IMR-90 (cell line): ENCODE results near the gene TSR1. TPM values are rescaled to one million over a fixed set of nuclear protein-coding genes. Genes with fewer than 3 reads are reported as not detected.

Experiments
- ATAC-seq: fragments of 200-7000 bp; cut with Tn5 transposase; 2 replicates; pipeline ENCODE4 v1.9.1; 2020; ENCODE audit warnings: low read depth, mild to moderate bottlenecking, moderate library complexity
- BruUV-seq: library from RNA; stranded (reverse); fragments of 400-500 nt; replicated peaks from 2 replicates; lab custom pipeline; 2021; lab: Mats Ljungman, UMichigan
- CTCF ChIA-PET: fragments of 300-600 bp; formaldehyde crosslinking; extraction: SDS; loops from one replicate; lab custom pipeline; 2021; ENCODE audit warnings: antibody characterized with exemption; lab: Yijun Ruan, JAX
- POLR2A ChIA-PET: fragments of 300-600 bp; sonication (Branson Sonifier 250); formaldehyde crosslinking; loops from one replicate; lab custom pipeline; 2022; ENCODE audit warnings: antibody characterized with exemption; ENCODE audit not compliant: unreplicated experiment; lab: Charles Lee
- DNase-seq: peaks from one replicate; pipeline ENCODE4 v3.0.0; 2013
- H2AFZ ChIP-seq: replicated peaks from 2 replicates; pipeline ENCODE3; 2013; ENCODE audit warnings: low read length, mild to moderate bottlenecking; ENCODE audit not compliant: poor library complexity
- H2AK5ac ChIP-seq: 2 replicates; pipeline ENCODE4 v1.6.1; 2013; ENCODE audit warnings: low read depth, low read length, inconsistent platforms
- H2AK9ac ChIP-seq: replicated peaks from 2 replicates; pipeline ENCODE3; 2013; ENCODE audit warnings: mild to moderate bottlenecking, low read depth, low read length, moderate library complexity; ENCODE audit not compliant: poor library complexity
- H2BK120ac ChIP-seq: 2 replicates; pipeline ENCODE4 v1.6.1; 2013; ENCODE audit warnings: low read depth, low read length, inconsistent platforms
- H2BK15ac ChIP-seq: 3 replicates; pipeline ENCODE4 v1.6.1; 2013; ENCODE audit warnings: low read depth, low read length, inconsistent platforms
- H2BK20ac ChIP-seq: 2 replicates; pipeline ENCODE4 v1.6.1; 2013; ENCODE audit warnings: low read depth, mild to moderate bottlenecking, inconsistent platforms, low read length, moderate library complexity
- H2BK5ac ChIP-seq: 2 replicates; pipeline ENCODE4 v1.6.1; 2013; ENCODE audit warnings: mild to moderate bottlenecking, low read depth, low read length, inconsistent platforms; ENCODE audit not compliant: poor library complexity, severe bottlenecking
- H3K14ac ChIP-seq: replicated peaks from 2 replicates; pipeline ENCODE4 v1.6.1; 2013; ENCODE audit warnings: low read depth, low read length, inconsistent platforms
- H3K18ac ChIP-seq: 2 replicates; pipeline ENCODE4 v1.6.1; 2013; ENCODE audit warnings: low read depth, low read length, control low read depth
- H3K23ac ChIP-seq: 2 replicates; pipeline ENCODE4 v1.6.1; 2013; ENCODE audit warnings: low read depth, low read length, inconsistent platforms
- H3K27ac ChIP-seq: 2 replicates; pipeline ENCODE4 v1.5.1; 2013; ENCODE audit warnings: mild to moderate bottlenecking, control low read depth, low read length; ENCODE audit not compliant: insufficient read depth
- H3K27me3 ChIP-seq: 2 replicates; pipeline ENCODE4 v1.6.1; 2013; ENCODE audit warnings: low read length; ENCODE audit not compliant: control insufficient read depth, insufficient read depth
- H3K36me3 ChIP-seq: 2 replicates; pipeline ENCODE4 v1.6.1; 2013; ENCODE audit warnings: low read length, mixed read lengths; ENCODE audit not compliant: control insufficient read depth, insufficient read depth
- H3K4ac ChIP-seq: 2 replicates; pipeline ENCODE4 v1.6.1; 2013; ENCODE audit warnings: low read depth, low read length, inconsistent platforms
- H3K4me1 ChIP-seq: 2 replicates; pipeline ENCODE4 v1.6.1; 2013; ENCODE audit warnings: low read length, mixed read lengths; ENCODE audit not compliant: control insufficient read depth, insufficient read depth
- H3K4me2 ChIP-seq: 2 replicates; pipeline ENCODE4 v1.6.1; 2013; ENCODE audit warnings: low read depth, mild to moderate bottlenecking, control low read depth, low read length, moderate library complexity
- H3K4me3 ChIP-seq: 2 replicates; pipeline ENCODE4 v1.5.1; 2013; ENCODE audit warnings: low read depth, mild to moderate bottlenecking, control low read depth, low read length, moderate library complexity; ENCODE audit not compliant: insufficient read depth
- H3K56ac ChIP-seq: 2 replicates; pipeline ENCODE4 v1.6.1; 2013; ENCODE audit warnings: low read length, inconsistent platforms; ENCODE audit not compliant: insufficient read depth; ENCODE audit errors: extremely low read depth
- H3K79me1 ChIP-seq, 2 experiments: 2 replicates each; pipeline ENCODE4 v1.6.1; 2013; ENCODE audit warnings: low read length in 2 of 2, inconsistent platforms in 1 of 2, low read depth in 1 of 2
- H3K9ac ChIP-seq: 2 replicates; pipeline ENCODE4 v1.6.1; 2013; ENCODE audit warnings: low read depth, low read length, control low read depth
- H3K9me1 ChIP-seq: 2 replicates; pipeline ENCODE4 v1.6.1; 2013; ENCODE audit warnings: low read length, inconsistent platforms; ENCODE audit not compliant: insufficient read depth
- H3K9me3 ChIP-seq: 2 replicates; pipeline ENCODE4 v1.6.1; 2013; ENCODE audit warnings: low read length; ENCODE audit not compliant: control insufficient read depth, insufficient read depth
- H4K20me1 ChIP-seq: 2 replicates; pipeline ENCODE4 v1.6.1; 2013; ENCODE audit warnings: low read length, inconsistent platforms; ENCODE audit not compliant: insufficient read depth
- H4K5ac ChIP-seq: 2 replicates; pipeline ENCODE4 v1.6.1; 2013; ENCODE audit warnings: mild to moderate bottlenecking, low read depth, low read length, control low read depth
- H4K8ac ChIP-seq, 2 experiments: 2 replicates each; pipeline ENCODE4 v1.6.1; 2013; ENCODE audit warnings: low read depth in 2 of 2, low read length in 2 of 2, control low read depth in 1 of 2, inconsistent platforms in 1 of 2
- H4K91ac ChIP-seq: 2 replicates; pipeline ENCODE4 v1.6.1; 2013; ENCODE audit warnings: low read depth, low read length, inconsistent platforms; ENCODE audit not compliant: insufficient read depth
- ELK1 ChIP-seq: fragments of 150-350 bp; IDR thresholded peaks from 2 replicates; pipeline ENCODE4 v1.6.1; 2016; ENCODE audit warnings: low read depth, mild to moderate bottlenecking, low read length, moderate library complexity, borderline replicate concordance
- MAFK ChIP-seq: IDR thresholded peaks from 2 replicates; pipeline ENCODE4 v1.6.1; 2012; ENCODE audit warnings: low read depth, low read length, improper control_type of control experiment
- WGBS, 2 experiments: methylation state at CpG; one replicate each; pipeline versions ENCODE4 v1.1.5 to v1.1.7; 2013; ENCODE audit warnings: missing lambda C conversion rate in 2 of 2; ENCODE audit not compliant: insufficient read length in 1 of 2; ENCODE audit errors: extremely low coverage in 2 of 2; 5-methylcytosine and 5-hydroxymethylcytosine counted together
- dilution Hi-C: fragments of 300-500 bp; cut with HindIII; formaldehyde crosslinking; loops from one replicate; pipeline ENCODE4 v1.14.3; 2018; ENCODE audit warnings: low sequenced_read_pairs; ENCODE audit not compliant: unreplicated experiment
- in situ Hi-C: fragments of 300-500 bp; cut with MboI; formaldehyde crosslinking; loops from 3 replicates; pipeline ENCODE4 v1.14.3; 2019; ENCODE audit warnings: low sequenced_read_pairs, inconsistent platforms, mixed read lengths
- intact Hi-C: fragments of 100-400 bp; cut with micrococcal nuclease; formaldehyde crosslinking; loops from 2 replicates; pipeline ENCODE4 v1.10.0; 2022
- polyA plus RNA-seq, 3 experiments: library from polyadenylated mRNA; depleted of rRNA; stranded (reverse); fragments of >200 nt; gene quantifications; 2 replicates each; pipeline ENCODE4 v1.2.3, GENCODE V29; 2012; ENCODE audit warnings: low replicate concordance in 1 of 3
- total RNA-seq: library from RNA; depleted of rRNA; stranded (reverse); fragments of >200 nt; gene quantifications from 2 replicates; pipeline ENCODE4 v1.2.3, GENCODE V29; 2012

TSR1 gene
- total and polyA plus RNA-seq, 2 of the 4 experiments (the other 2 are of a cell fraction): 22.6 to 72.6 TPM

DNA sequence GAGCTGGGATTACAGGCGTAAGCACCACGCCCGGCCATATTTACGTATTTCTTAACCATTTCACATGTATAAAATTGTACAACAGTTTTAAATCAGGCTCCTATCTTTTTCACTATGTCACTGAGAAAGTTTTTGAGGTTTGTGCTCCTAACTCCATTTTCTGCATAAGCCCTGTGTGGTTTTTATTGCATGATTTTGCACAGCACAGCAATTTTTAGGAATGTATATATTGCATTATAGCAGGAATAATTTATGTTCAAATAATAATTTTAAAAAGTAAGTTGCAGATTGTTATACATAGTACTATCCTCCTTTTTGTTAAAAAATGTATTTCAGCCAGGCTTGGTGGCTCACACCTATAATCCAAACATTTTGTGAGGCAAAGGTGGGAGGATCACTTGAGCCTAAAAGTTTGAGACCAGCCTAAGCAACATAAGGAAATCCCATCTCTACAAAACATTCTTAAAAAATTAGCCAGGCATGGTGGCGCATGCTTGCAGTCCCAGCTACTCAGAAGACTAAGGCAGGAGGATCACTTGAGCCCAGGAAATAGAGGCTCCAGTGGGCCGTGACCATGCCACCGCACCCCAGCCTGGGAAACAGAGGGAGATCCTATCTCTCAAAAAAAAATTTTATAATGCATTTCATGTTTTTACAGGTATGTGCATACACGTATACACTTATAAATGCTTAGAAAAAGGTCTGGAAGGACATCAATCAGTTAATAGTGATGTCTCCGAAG is 58.7 kb downstream of the TSR1 start:
- no peak overlapping the region for H3K27ac ChIP-seq
- H3K23ac ChIP-seq: no peak overlapping the region
- POLR2A ChIA-PET: no interaction called here
- WGBS, 2 experiments: no CpG with 5 or more reads among the region's 9 CpGs
- no peak overlapping the region for H3K4me3 ChIP-seq
- intact Hi-C loops: no loop called here
- no peak overlapping the region for H3K4ac ChIP-seq
- no TSS peak for BruUV-seq
- no peak overlapping the region for H2BK120ac ChIP-seq
- dilution Hi-C loops: no loop called here
- H3K4me1 ChIP-seq: peaks cover 3% of the 10 kb centered on the region; the same call in 1 of the 2 replicates
- TF ChIP-seq MAFK (peak; percentile 74), ELK1 (no peak)
- H4K8ac ChIP-seq: no peak overlapping the region
- H3K36me3 ChIP-seq: peaks cover 27% of the 10 kb centered on the region
- H2AK9ac ChIP-seq: no peak overlapping the region
- no peak overlapping the region for H2BK15ac ChIP-seq
- no peak overlapping the region for H4K91ac ChIP-seq
- H3K79me1 ChIP-seq: peaks cover 12 to 20% of the 10 kb centered on the region in 2 experiments
- H3K27me3 ChIP-seq: no peaks in the 10 kb centered on the region
- H4K20me1 ChIP-seq: no peaks in the 10 kb centered on the region
- H2AK5ac ChIP-seq: no peak overlapping the region
- H3K9me3 ChIP-seq: no peaks in the 10 kb centered on the region
- H4K5ac ChIP-seq: no peak overlapping the region
- ATAC-seq: no peak
- no peak for DNase-seq
- CTCF ChIA-PET: no interaction called here
- H2BK5ac ChIP-seq: no peak overlapping the region
- H3K9me1 ChIP-seq: no peaks in the 10 kb centered on the region
- H3K18ac ChIP-seq: no peak overlapping the region
- no peak overlapping the region for H2AFZ ChIP-seq
- H2BK20ac ChIP-seq: no peak overlapping the region
- no peak overlapping the region for H3K56ac ChIP-seq
- H3K4me2 ChIP-seq: no peak overlapping the region
- no peak overlapping the region for H3K9ac ChIP-seq
- in situ Hi-C loops: no loop called here
- H3K14ac ChIP-seq: no peak overlapping the region
